Karpas-422 (cell line): ENCODE data around the gene EFCAB6. TPM values are rescaled to one million over a fixed set of nuclear protein-coding genes. Genes with fewer than 3 reads are reported as not detected.

ENCODE experiments used
- DNase-seq: peaks from one replicate; pipeline ENCODE4 v3.0.0-alpha.2; 2015
- H2AFZ ChIP-seq: fragments of 200-600 bp; sonication (generic); 2 replicates; pipeline ENCODE4 v1.6.1; 2014; ENCODE audit warnings: antibody characterized with exemption, low read length, mixed read lengths
- H3K27ac ChIP-seq: fragments of 200-600 bp; sonication (generic); 2 replicates; pipeline ENCODE4 v1.5.1; 2014; ENCODE audit warnings: mild to moderate bottlenecking, low read length, moderate library complexity
- H3K27me3 ChIP-seq: fragments of 200-600 bp; sonication (generic); 2 replicates; pipeline ENCODE4 v1.6.1; 2014; ENCODE audit warnings: low read length, mixed read lengths
- H3K36me3 ChIP-seq: fragments of 200-600 bp; sonication (generic); 2 replicates; pipeline ENCODE4 v1.6.1; 2014; ENCODE audit warnings: low read length, mixed read lengths; ENCODE audit not compliant: insufficient read depth
- H3K4me1 ChIP-seq: fragments of 200-600 bp; sonication (generic); 2 replicates; pipeline ENCODE4 v1.6.1; 2014; ENCODE audit warnings: mild to moderate bottlenecking, low read length, mixed read lengths
- H3K4me2 ChIP-seq: fragments of 200-600 bp; sonication (generic); 2 replicates; pipeline ENCODE4 v1.6.1; 2014; ENCODE audit warnings: low read length, low read depth, mild to moderate bottlenecking; ENCODE audit not compliant: poor library complexity, severe bottlenecking
- H3K4me3 ChIP-seq: fragments of 200-600 bp; sonication (generic); 2 replicates; pipeline ENCODE4 v1.5.1; 2014; ENCODE audit warnings: mild to moderate bottlenecking, antibody characterized with exemption, low read length, mixed read lengths
- H3K79me2 ChIP-seq: fragments of 200-600 bp; sonication (generic); 2 replicates; pipeline ENCODE4 v1.6.1; 2014; ENCODE audit warnings: mild to moderate bottlenecking, low read length, mixed read lengths
- H3K9ac ChIP-seq: fragments of 200-600 bp; sonication (generic); 2 replicates; pipeline ENCODE4 v1.6.0; 2014; ENCODE audit warnings: low read length
- H3K9me2 ChIP-seq: fragments of 200-600 bp; sonication (generic), shearing (Covaris generic); replicated peaks from 2 replicates; pipeline ENCODE4 v1.6.0; 2014; ENCODE audit warnings: mild to moderate bottlenecking, low read length, moderate library complexity; ENCODE audit not compliant: insufficient read depth
- H3K9me3 ChIP-seq: fragments of 300-700, 200-600 bp; sonication (generic); 2 replicates; pipeline ENCODE4 v1.6.1; 2014; ENCODE audit warnings: low read length, mixed read lengths
- H4K20me1 ChIP-seq: fragments of 200-600 bp; sonication (generic); 2 replicates; pipeline ENCODE4 v1.6.1; 2014; ENCODE audit warnings: mild to moderate bottlenecking, antibody characterized with exemption, low read length, low read depth; ENCODE audit not compliant: insufficient read depth
- total RNA-seq: library from RNA; depleted of rRNA; stranded (reverse); fragments of >200 nt; shearing (Covaris generic); gene quantifications from 2 replicates; pipeline ENCODE4 v1.2.3, GENCODE V29; 2014; ENCODE audit warnings: low replicate concordance

Gene EFCAB6
- total RNA-seq, 1 experiment from 2014 or later = not detected

DNA sequence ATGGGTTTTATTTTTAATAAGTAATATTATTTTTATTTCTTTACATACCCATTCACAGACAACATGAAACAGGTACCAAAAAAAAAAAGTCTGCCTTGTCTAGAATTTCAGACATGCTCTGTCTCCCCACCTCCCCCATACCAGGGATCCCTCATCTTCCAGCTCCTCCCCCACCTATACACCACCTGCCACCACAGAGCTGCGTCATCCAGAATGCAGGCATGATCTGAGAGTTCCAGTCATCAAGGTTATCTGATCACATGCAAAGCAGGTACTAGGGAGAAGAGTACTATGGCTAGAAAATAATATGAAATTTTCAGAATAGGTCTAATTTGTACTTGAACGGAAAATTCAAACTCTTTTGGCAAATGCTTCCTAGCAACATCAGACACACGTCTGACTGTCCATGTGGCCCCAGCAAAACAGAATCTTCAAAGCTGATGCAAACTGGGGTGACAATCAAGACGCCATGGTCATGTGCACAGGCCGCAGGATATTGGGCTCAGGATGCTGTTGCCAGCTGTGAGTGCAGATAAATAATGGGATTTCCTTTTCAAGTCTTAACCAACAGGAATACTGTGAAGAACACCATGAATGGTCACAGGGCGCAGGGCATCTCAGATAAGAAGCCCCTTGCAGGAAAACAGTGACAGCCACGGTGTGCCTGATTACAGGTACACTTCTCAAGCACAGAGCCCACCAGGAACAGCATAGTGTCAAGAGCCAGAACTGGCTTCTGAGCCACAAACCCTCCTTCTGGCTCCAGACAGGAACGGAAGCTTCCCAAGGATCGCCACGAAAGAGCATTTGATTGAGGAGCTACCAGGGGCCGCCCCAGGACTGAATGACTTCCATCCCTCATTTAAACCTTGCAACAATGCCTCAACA is 169.5 kb downstream of the EFCAB6 start:
- H3K9ac ChIP-seq = no peak overlapping the region
- no peaks in the 10 kb centered on the region for H3K9me2 ChIP-seq
- no peak overlapping the region for H3K27ac ChIP-seq
- no peaks in the 10 kb centered on the region; the same call in 1 of the 2 replicates for H3K27me3 ChIP-seq
- H4K20me1 ChIP-seq = no peaks in the 10 kb centered on the region
- H3K4me3 ChIP-seq = no peak overlapping the region
- no peaks in the 10 kb centered on the region for H3K4me1 ChIP-seq
- no peaks in the 10 kb centered on the region for H3K79me2 ChIP-seq
- H3K36me3 ChIP-seq = no peaks in the 10 kb centered on the region
- no peaks in the 10 kb centered on the region for H3K9me3 ChIP-seq
- H2AFZ ChIP-seq = no peak overlapping the region
- DNase-seq = no peak
- H3K4me2 ChIP-seq = no peak overlapping the region

DNA sequence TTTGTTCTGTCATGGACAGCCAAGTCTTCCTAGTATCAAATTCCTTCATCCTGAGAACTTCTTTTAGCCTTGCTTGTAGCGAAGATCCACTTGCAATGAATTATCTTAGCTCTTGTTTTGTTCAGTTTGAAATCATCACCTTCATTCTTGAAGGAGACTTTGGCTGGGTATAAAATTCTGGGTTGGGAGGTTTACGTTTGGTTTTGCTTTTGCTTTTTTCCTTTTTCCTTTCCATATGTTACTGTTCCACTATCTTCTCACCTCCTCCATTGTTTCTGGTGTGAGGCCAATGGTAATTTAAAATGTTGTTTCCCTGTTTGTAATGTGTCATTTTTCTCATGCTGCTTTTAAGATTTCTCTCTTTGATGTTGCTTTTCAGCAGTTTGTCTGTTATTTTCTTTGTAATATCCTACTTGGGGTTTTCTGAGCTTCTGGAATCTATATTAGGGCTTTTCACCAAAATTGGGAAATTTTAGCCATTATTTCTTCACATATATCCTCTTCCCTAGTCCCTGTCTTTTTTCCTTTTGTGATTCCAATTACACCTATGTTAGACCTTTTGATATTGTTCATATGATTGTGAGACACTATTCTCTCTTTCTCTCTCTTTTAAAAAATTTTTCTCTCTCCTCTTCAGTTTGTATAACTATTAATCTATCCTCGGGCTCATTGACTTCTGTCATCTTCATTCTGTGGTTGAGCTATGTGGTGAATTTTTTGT is 172.7 kb downstream of the EFCAB6 start:
- Histone ChIP-seq H3K9ac (no peak overlapping the region), H3K27me3 (no peaks in the 10 kb centered on the region; the same call in 1 of the 2 replicates), H3K79me2 (no peaks in the 10 kb centered on the region), H2AFZ (no peak overlapping the region), H3K4me2 (no peak overlapping the region), H3K27ac (no peak overlapping the region), H3K9me2 (no peaks in the 10 kb centered on the region), H3K9me3 (no peaks in the 10 kb centered on the region), H3K36me3 (no peaks in the 10 kb centered on the region), H3K4me1 (no peaks in the 10 kb centered on the region), H4K20me1 (no peaks in the 10 kb centered on the region), H3K4me3 (no peak overlapping the region)
- no peak for DNase-seq

- H3K9me2 ChIP-seq = no peaks in the 10 kb centered on the region
- H3K27me3 ChIP-seq = no peaks in the 10 kb centered on the region; the same call in 1 of the 2 replicates
- no peak for DNase-seq
- H4K20me1 ChIP-seq = no peaks in the 10 kb centered on the region
- no peak overlapping the region for H3K4me2 ChIP-seq
- no peaks in the 10 kb centered on the region for H3K4me1 ChIP-seq
- no peaks in the 10 kb centered on the region for H3K79me2 ChIP-seq
- H3K9ac ChIP-seq = no peak overlapping the region
- no peaks in the 10 kb centered on the region for H3K9me3 ChIP-seq
- H3K36me3 ChIP-seq = no peaks in the 10 kb centered on the region
- no peak overlapping the region for H2AFZ ChIP-seq
- no peak overlapping the region for H3K27ac ChIP-seq
- no peak overlapping the region for H3K4me3 ChIP-seq
Measured at GRCh38 chr22:43637275-43638260, 174.5 kb downstream of the EFCAB6 start.

DNA sequence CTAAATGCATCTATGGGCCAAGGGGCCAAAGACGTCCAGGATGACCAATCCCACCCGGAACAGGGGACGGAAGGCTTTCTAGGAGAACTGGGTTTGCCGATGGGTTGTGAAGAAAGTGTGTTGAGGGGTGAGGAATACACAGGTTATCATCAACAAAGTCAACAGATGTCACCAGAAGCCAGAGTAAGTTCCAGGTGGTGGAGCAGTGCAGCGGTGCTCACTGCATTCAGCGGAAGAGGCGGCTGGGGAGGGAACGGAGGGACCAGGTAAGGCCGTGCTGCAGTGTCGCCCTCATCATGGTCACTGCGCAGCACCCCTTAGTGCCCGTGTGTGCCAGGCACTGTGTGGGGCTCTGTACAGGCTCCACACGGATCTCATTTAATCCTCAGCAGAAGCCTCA is 176.0 kb downstream of the EFCAB6 start:
- H3K4me2 ChIP-seq = no peak overlapping the region
- no peaks in the 10 kb centered on the region for H3K4me1 ChIP-seq
- H3K79me2 ChIP-seq = no peaks in the 10 kb centered on the region
- no peak overlapping the region for H3K9ac ChIP-seq
- no peak overlapping the region for H3K4me3 ChIP-seq
- H3K9me2 ChIP-seq = no peaks in the 10 kb centered on the region
- H3K9me3 ChIP-seq = no peaks in the 10 kb centered on the region
- no peak overlapping the region for H2AFZ ChIP-seq
- no peak for DNase-seq
- no peaks in the 10 kb centered on the region for H3K36me3 ChIP-seq
- no peaks in the 10 kb centered on the region; the same call in 1 of the 2 replicates for H3K27me3 ChIP-seq
- H3K27ac ChIP-seq = no peak overlapping the region
- H4K20me1 ChIP-seq = no peaks in the 10 kb centered on the region

- Histone ChIP-seq H3K4me3 (no peak overlapping the region), H3K9ac (no peak overlapping the region), H4K20me1 (no peaks in the 10 kb centered on the region), H3K79me2 (no peaks in the 10 kb centered on the region), H3K27ac (no peak overlapping the region), H3K4me1 (no peaks in the 10 kb centered on the region), H3K9me3 (no peaks in the 10 kb centered on the region), H3K36me3 (no peaks in the 10 kb centered on the region), H3K27me3 (no peaks in the 10 kb centered on the region; the same call in 1 of the 2 replicates), H3K4me2 (no peak overlapping the region), H2AFZ (no peak overlapping the region), H3K9me2 (no peaks in the 10 kb centered on the region)
- DNase-seq = no peak
Measured at GRCh38 chr22:43635101-43635500, 177.0 kb downstream of the EFCAB6 start.

- Histone ChIP-seq H3K79me2 (no peaks in the 10 kb centered on the region), H3K4me2 (no peak overlapping the region), H2AFZ (no peak overlapping the region), H3K9me3 (no peaks in the 10 kb centered on the region), H3K9ac (no peak overlapping the region), H3K27me3 (no peaks in the 10 kb centered on the region; the same call in 1 of the 2 replicates), H4K20me1 (no peaks in the 10 kb centered on the region), H3K27ac (no peak overlapping the region), H3K4me1 (no peaks in the 10 kb centered on the region), H3K9me2 (no peaks in the 10 kb centered on the region), H3K36me3 (no peaks in the 10 kb centered on the region), H3K4me3 (no peak overlapping the region)
- no peak for DNase-seq
Measured at GRCh38 chr22:43634316-43634715, 177.8 kb downstream of the EFCAB6 start.

GRCh38 chr22:43633631-43634285 is 178.3 kb downstream of the EFCAB6 start:
- Histone ChIP-seq H3K9me3 (no peaks in the 10 kb centered on the region), H3K27ac (no peak overlapping the region), H2AFZ (no peak overlapping the region), H3K9me2 (no peaks in the 10 kb centered on the region), H4K20me1 (no peaks in the 10 kb centered on the region), H3K36me3 (no peaks in the 10 kb centered on the region), H3K9ac (no peak overlapping the region), H3K27me3 (no peaks in the 10 kb centered on the region), H3K4me3 (no peak overlapping the region), H3K4me1 (no peaks in the 10 kb centered on the region), H3K4me2 (no peak overlapping the region), H3K79me2 (no peaks in the 10 kb centered on the region)
- DNase-seq = no peak
